Measurements from ENCODE around the gene COLEC11. TPM values are rescaled to one million over a fixed set of nuclear protein-coding genes. Genes with fewer than 3 reads are reported as not detected.
A peak's percentile ranks its signal among the peaks of the same experiment; 100 is the strongest.
"Not testable (repeated sequence)": the region's sequence is repeated elsewhere in the genome, so short reads cannot be mapped to it uniquely, and the experiment has no call there.

COLEC11 gene
- total RNA-seq, 1 donor from 2014 or later, result 0.49 TPM

GRCh38 chr2:3659447-3660432, 64.8 kb downstream of the COLEC11 start:
- peaks cover 2% of the 10 kb centered on the region for H3K4me1 Mint-ChIP-seq
- intact Hi-C loops (cut with micrococcal nuclease), result no loop called here
- H3K9me3 Mint-ChIP-seq, result no peaks in the 10 kb centered on the region
- no peak overlapping the region for H3K4me3 Mint-ChIP-seq
- DNase-seq, result no peak
- H3K36me3 Mint-ChIP-seq (ENCODE audit: low read depth), result no peaks in the 10 kb centered on the region
- H3K27ac Mint-ChIP-seq, result no peak overlapping the region
- H3K27me3 Mint-ChIP-seq, result no peaks in the 10 kb centered on the region

- DNase-seq; H3K9me3 Mint-ChIP-seq; intact Hi-C loops (cut with micrococcal nuclease); H3K27me3 Mint-ChIP-seq; H3K4me1 Mint-ChIP-seq; H3K36me3 Mint-ChIP-seq (ENCODE audit: low read depth); H3K4me3 Mint-ChIP-seq: not testable (repeated sequence)
- H3K27ac Mint-ChIP-seq, result peak overlapping the region; percentile 3
These were observed 65.7 kb downstream of the COLEC11 start for GRCh38 chr2:3660640-3661039.

GRCh38 chr2:3661149-3661660, 66.3 kb downstream of the COLEC11 start:
- Mint-ChIP-seq H3K9me3 (no peaks in the 10 kb centered on the region), H3K27ac (no peak overlapping the region), H3K27me3 (no peaks in the 10 kb centered on the region), H3K4me1 (peaks cover 2% of the 10 kb centered on the region), H3K36me3 (ENCODE audit: low read depth) (no peaks in the 10 kb centered on the region), H3K4me3 (no peak overlapping the region)
- intact Hi-C loops (cut with micrococcal nuclease), result no loop called here
- no peak for DNase-seq

- no peak for DNase-seq
- intact Hi-C loops (cut with micrococcal nuclease), result no loop called here
- Mint-ChIP-seq H3K4me1 (peaks cover 2% of the 10 kb centered on the region), H3K4me3 (no peak overlapping the region), H3K27me3 (no peaks in the 10 kb centered on the region), H3K27ac (no peak overlapping the region), H3K9me3 (no peaks in the 10 kb centered on the region), H3K36me3 (ENCODE audit: low read depth) (no peaks in the 10 kb centered on the region)
These were observed 67.3 kb downstream of the COLEC11 start for GRCh38 chr2:3662239-3662638.

GRCh38 chr2:3664118-3664517, 69.2 kb downstream of the COLEC11 start:
- no peak overlapping the region for H3K4me3 Mint-ChIP-seq
- no peaks in the 10 kb centered on the region for H3K9me3 Mint-ChIP-seq
- intact Hi-C loops (cut with micrococcal nuclease), result no loop called here
- no peak for DNase-seq
- no peaks in the 10 kb centered on the region for H3K27me3 Mint-ChIP-seq
- no peaks in the 10 kb centered on the region for H3K36me3 Mint-ChIP-seq (ENCODE audit: low read depth)
- H3K27ac Mint-ChIP-seq, result no peak overlapping the region
- peaks cover 2% of the 10 kb centered on the region for H3K4me1 Mint-ChIP-seq

- H3K36me3 Mint-ChIP-seq (ENCODE audit: low read depth), result no peaks in the 10 kb centered on the region
- no peaks in the 10 kb centered on the region for H3K27me3 Mint-ChIP-seq
- H3K9me3 Mint-ChIP-seq, result no peaks in the 10 kb centered on the region
- intact Hi-C loops (cut with micrococcal nuclease), result no loop called here
- H3K4me1 Mint-ChIP-seq, result peaks cover 2% of the 10 kb centered on the region
- H3K4me3 Mint-ChIP-seq, result no peak overlapping the region
- no peak for DNase-seq
- H3K27ac Mint-ChIP-seq, result no peak overlapping the region
These were observed 70.0 kb downstream of the COLEC11 start for GRCh38 chr2:3664925-3665324.

GRCh38 chr2:3665886-3666612, 71.1 kb downstream of the COLEC11 start:
- Mint-ChIP-seq H3K4me1 (no peaks in the 10 kb centered on the region), H3K27me3 (no peaks in the 10 kb centered on the region), H3K36me3 (ENCODE audit: low read depth) (no peaks in the 10 kb centered on the region), H3K9me3 (no peaks in the 10 kb centered on the region), H3K4me3 (no peak overlapping the region), H3K27ac (no peak overlapping the region)
- DNase-seq, result no peak
- intact Hi-C loops (cut with micrococcal nuclease), result no loop called here

GRCh38 chr2:3666613-3666975, 71.7 kb downstream of the COLEC11 start:
- Mint-ChIP-seq H3K9me3 (no peaks in the 10 kb centered on the region), H3K27me3 (no peaks in the 10 kb centered on the region), H3K36me3 (ENCODE audit: low read depth) (no peaks in the 10 kb centered on the region), H3K27ac (no peak overlapping the region), H3K4me3 (no peak overlapping the region), H3K4me1 (no peaks in the 10 kb centered on the region)
- intact Hi-C loops (cut with micrococcal nuclease), result no loop called here
- no peak for DNase-seq

- no peaks in the 10 kb centered on the region for H3K4me1 Mint-ChIP-seq
- intact Hi-C loops (cut with micrococcal nuclease), result no loop called here
- no peaks in the 10 kb centered on the region for H3K9me3 Mint-ChIP-seq
- H3K27ac Mint-ChIP-seq, result no peak overlapping the region
- no peak overlapping the region for H3K4me3 Mint-ChIP-seq
- no peaks in the 10 kb centered on the region for H3K36me3 Mint-ChIP-seq (ENCODE audit: low read depth)
- DNase-seq, result no peak
- H3K27me3 Mint-ChIP-seq, result no peaks in the 10 kb centered on the region
These were observed 72.3 kb downstream of the COLEC11 start for GRCh38 chr2:3667151-3667631.

- Mint-ChIP-seq H3K9me3 (no peaks in the 10 kb centered on the region), H3K4me3 (no peak overlapping the region), H3K27me3 (no peaks in the 10 kb centered on the region), H3K4me1 (no peaks in the 10 kb centered on the region), H3K36me3 (ENCODE audit: low read depth) (no peaks in the 10 kb centered on the region), H3K27ac (no peak overlapping the region)
- intact Hi-C loops (cut with micrococcal nuclease), result no loop called here
- DNase-seq, result no peak
These were observed 74.7 kb downstream of the COLEC11 start for GRCh38 chr2:3669656-3670055.

- intact Hi-C loops (cut with micrococcal nuclease), result no loop called here
- Mint-ChIP-seq H3K27ac (no peak overlapping the region), H3K4me3 (no peak overlapping the region), H3K36me3 (ENCODE audit: low read depth) (no peaks in the 10 kb centered on the region), H3K9me3 (no peaks in the 10 kb centered on the region), H3K27me3 (no peaks in the 10 kb centered on the region), H3K4me1 (no peaks in the 10 kb centered on the region)
- no peak for DNase-seq
These were observed 75.5 kb downstream of the COLEC11 start for GRCh38 chr2:3670376-3670775.

GRCh38 chr2:3670941-3671340, 76.0 kb downstream of the COLEC11 start:
- H3K4me1 Mint-ChIP-seq, result no peaks in the 10 kb centered on the region
- no peaks in the 10 kb centered on the region for H3K27me3 Mint-ChIP-seq
- DNase-seq, result no peak
- no peak overlapping the region for H3K4me3 Mint-ChIP-seq
- H3K27ac Mint-ChIP-seq, result no peak overlapping the region
- no peaks in the 10 kb centered on the region for H3K36me3 Mint-ChIP-seq (ENCODE audit: low read depth)
- H3K9me3 Mint-ChIP-seq, result no peaks in the 10 kb centered on the region
- intact Hi-C loops (cut with micrococcal nuclease), result no loop called here

GRCh38 chr2:3672861-3673678, 78.2 kb downstream of the COLEC11 start:
- Mint-ChIP-seq H3K9me3 (no peaks in the 10 kb centered on the region), H3K27ac (no peak overlapping the region), H3K4me1 (no peaks in the 10 kb centered on the region), H3K27me3 (no peaks in the 10 kb centered on the region), H3K4me3 (no peak overlapping the region), H3K36me3 (ENCODE audit: low read depth) (no peaks in the 10 kb centered on the region)
- intact Hi-C loops (cut with micrococcal nuclease), result no loop called here
- DNase-seq, result no peak
